GM19193 (cell line): Measurements from ENCODE around the gene STON2.

ENCODE experiments used
- POLR2A ChIP-seq: IDR thresholded peaks from 4 replicates; pipeline ENCODE4 v1.6.1; 2011; ENCODE audit not compliant: insufficient read depth, insufficient read length; ENCODE audit errors: extremely low read depth

The STON2 gene

GRCh38 chr14:81433378-81433777, 33.3 kb upstream of the STON2 start:
- TF ChIP-seq POLR2A, result no peak

- no peak for TF ChIP-seq POLR2A
Measured at GRCh38 chr14:81432219-81432661, 32.1 kb upstream of the STON2 start.

- no peak for TF ChIP-seq POLR2A
Measured at GRCh38 chr14:81430235-81430634, 30.1 kb upstream of the STON2 start.

GRCh38 chr14:81429028-81429427, 28.9 kb upstream of the STON2 start:
- no peak for TF ChIP-seq POLR2A

GRCh38 chr14:81427348-81428058, 27.4 kb upstream of the STON2 start:
- TF ChIP-seq POLR2A, result no peak

- no peak for TF ChIP-seq POLR2A
Measured at GRCh38 chr14:81423504-81423903, 23.4 kb upstream of the STON2 start.

GRCh38 chr14:81418057-81418790, 18.1 kb upstream of the STON2 start:
- TF ChIP-seq POLR2A, result no peak

- no peak for TF ChIP-seq POLR2A
Measured at GRCh38 chr14:81416981-81417380, 16.9 kb upstream of the STON2 start.

GRCh38 chr14:81416194-81416952, 16.2 kb upstream of the STON2 start:
- TF ChIP-seq POLR2A, result no peak

- no peak for TF ChIP-seq POLR2A
Measured at GRCh38 chr14:81415781-81416180, 15.7 kb upstream of the STON2 start.

- no peak for TF ChIP-seq POLR2A
Measured at GRCh38 chr14:81414123-81414522, 14.0 kb upstream of the STON2 start.

- TF ChIP-seq POLR2A, result no peak
Measured at GRCh38 chr14:81412779-81413178, 12.7 kb upstream of the STON2 start.

GRCh38 chr14:81408595-81408994, 8.5 kb upstream of the STON2 start:
- TF ChIP-seq POLR2A, result no peak

- TF ChIP-seq POLR2A, result no peak
Measured at GRCh38 chr14:81406863-81407262, 6.7 kb upstream of the STON2 start.

- TF ChIP-seq POLR2A, result no peak
Measured at GRCh38 chr14:81402123-81402495, 2.0 kb upstream of the STON2 start.
